Ureter (tissue), 1 donor: ENCODE measurements around the gene LRRIQ4. TPM values are rescaled to one million over a fixed set of nuclear protein-coding genes. Genes with fewer than 3 reads are reported as not detected.

Experiments used
- DNase-seq: peaks from one replicate; pipeline ENCODE4 v3.0.0-alpha.2; 2020; ENCODE audit warnings: low spot score
- total RNA-seq: library from RNA; stranded (reverse); gene quantifications from one replicate; pipeline ENCODE4 v1.2.4, GENCODE V29; 2023
- donor health status: DM: yes; HTN: yes; CAD: no.

Gene LRRIQ4
- total RNA-seq, 1 donor from 2014 or later = not detected

- no peak for DNase-seq
These were observed 42.8 kb downstream of the LRRIQ4 start for GRCh38 chr3:169855514-169855913.

GRCh38 chr3:169857811-169858210, 45.1 kb downstream of the LRRIQ4 start:
- DNase-seq = peak; percentile 4

- DNase-seq = no peak
These were observed 49.2 kb downstream of the LRRIQ4 start for GRCh38 chr3:169861871-169862270.

- DNase-seq = peak; percentile 79
These were observed 50.8 kb downstream of the LRRIQ4 start for GRCh38 chr3:169863458-169863899.

- DNase-seq = no peak
These were observed 51.6 kb downstream of the LRRIQ4 start for GRCh38 chr3:169864270-169864669.

GRCh38 chr3:169865176-169865767, 52.6 kb downstream of the LRRIQ4 start:
- DNase-seq = no peak

- peak; percentile 13 for DNase-seq
These were observed 55.0 kb downstream of the LRRIQ4 start for GRCh38 chr3:169867584-169868210.

GRCh38 chr3:169868369-169868768, 55.7 kb downstream of the LRRIQ4 start:
- no peak for DNase-seq

- DNase-seq = no peak
These were observed 57.0 kb downstream of the LRRIQ4 start, which contains the start of gene LRRC31 for GRCh38 chr3:169869484-169870220. LRRC31 (minus strand) TSS chr3:169869935; CDS start chr3:169869807, 128 bp downstream.

- DNase-seq = no peak
These were observed 58.6 kb downstream of the LRRIQ4 start for GRCh38 chr3:169871129-169871886.

- DNase-seq = no peak
These were observed 66.4 kb downstream of the LRRIQ4 start for GRCh38 chr3:169879013-169879557.

- DNase-seq = no peak
These were observed 67.3 kb downstream of the LRRIQ4 start for GRCh38 chr3:169879845-169880575.

GRCh38 chr3:169880576-169881250, 68.0 kb downstream of the LRRIQ4 start:
- DNase-seq = no peak

- peak; percentile 80 for DNase-seq
These were observed 74.0 kb downstream of the LRRIQ4 start for GRCh38 chr3:169886671-169887070.

Other genes starting within 250 kb of the LRRIQ4 start
- gene MECOM, start 149.2 kb upstream of the LRRIQ4 start, total RNA-seq = 218 TPM
- gene TERC, start 47.8 kb upstream of the LRRIQ4 start, total RNA-seq = 1.4 TPM
- gene ACTRT3, start 43.3 kb upstream of the LRRIQ4 start, total RNA-seq = 4.0 TPM
- 18.5 TPM for gene MYNN, start 39.5 kb upstream of the LRRIQ4 start, total RNA-seq
- 4.5 TPM for gene LRRC34, start within 50 bp of the LRRIQ4 start, total RNA-seq
- gene LRRC31, start 57.1 kb downstream of the LRRIQ4 start, total RNA-seq = 0.78 TPM
- not detected for gene SAMD7, start 98.7 kb downstream of the LRRIQ4 start, total RNA-seq
- gene SEC62, start 153.9 kb downstream of the LRRIQ4 start, total RNA-seq = 146 TPM
- gene GPR160, start 225.1 kb downstream of the LRRIQ4 start, total RNA-seq = 62.1 TPM